SH-SY5Y (cell line): ENCODE measurements around the gene CAMKK1.

Experiments
- GATA2 ChIP-seq: IDR thresholded peaks from 2 replicates; pipeline ENCODE4 v1.6.1; 2011; ENCODE audit warnings: mild to moderate bottlenecking, low read depth, low read length
- GATA3 ChIP-seq: IDR thresholded peaks from 2 replicates; pipeline ENCODE4 v1.6.1; 2011; ENCODE audit warnings: low read depth, mild to moderate bottlenecking, low read length, moderate library complexity

CAMKK1 gene

GRCh38 chr17:3861761-3862681 is 30.8 kb downstream of the CAMKK1 start:
- TF ChIP-seq GATA2 (no peak), GATA3 (no peak)

- TF ChIP-seq GATA3 (no peak), GATA2 (no peak)
Observed at GRCh38 chr17:3860939-3861700, 31.7 kb downstream of the CAMKK1 start.

- TF ChIP-seq GATA2: no peak
- TF ChIP-seq GATA3: no peak
Observed at GRCh38 chr17:3859940-3860339, 32.9 kb downstream of the CAMKK1 start.

GRCh38 chr17:3857261-3858105 is 35.4 kb downstream of the CAMKK1 start:
- TF ChIP-seq GATA3: no peak
- no peak for TF ChIP-seq GATA2

- TF ChIP-seq GATA3 (no peak), GATA2 (no peak)
Observed at GRCh38 chr17:3852561-3852960, 40.3 kb downstream of the CAMKK1 start.

- TF ChIP-seq GATA3: no peak
- TF ChIP-seq GATA2: no peak
Observed at GRCh38 chr17:3851461-3852100, 41.3 kb downstream of the CAMKK1 start.

GRCh38 chr17:3848229-3848835 is 44.5 kb downstream of the CAMKK1 start:
- TF ChIP-seq GATA2 (no peak), GATA3 (no peak)

- no peak for TF ChIP-seq GATA3
- TF ChIP-seq GATA2: no peak
Observed at GRCh38 chr17:3847165-3847670, 45.6 kb downstream of the CAMKK1 start.

- TF ChIP-seq GATA3 (no peak), GATA2 (no peak)
Observed at GRCh38 chr17:3846437-3847164, 46.3 kb downstream of the CAMKK1 start.

- TF ChIP-seq GATA2: no peak
- no peak for TF ChIP-seq GATA3
Observed at GRCh38 chr17:3845621-3846436, 47.0 kb downstream of the CAMKK1 start, which contains the start of gene NCBP3. TSS of gene NCBP3 (minus strand) at chr17:3846246. CDS start at chr17:3846223, 23 bp downstream.

GRCh38 chr17:3845291-3845620 is 47.6 kb downstream of the CAMKK1 start:
- TF ChIP-seq GATA3: no peak
- no peak for TF ChIP-seq GATA2
